ENCODE results near the gene SEC31B. TPM values are rescaled to one million over a fixed set of nuclear protein-coding genes. Genes with fewer than 3 reads are reported as not detected.

Gene SEC31B
- total RNA-seq, 4 donors from 2014 or later = 2.6 to 11.3 (median 5.8) TPM

DNA sequence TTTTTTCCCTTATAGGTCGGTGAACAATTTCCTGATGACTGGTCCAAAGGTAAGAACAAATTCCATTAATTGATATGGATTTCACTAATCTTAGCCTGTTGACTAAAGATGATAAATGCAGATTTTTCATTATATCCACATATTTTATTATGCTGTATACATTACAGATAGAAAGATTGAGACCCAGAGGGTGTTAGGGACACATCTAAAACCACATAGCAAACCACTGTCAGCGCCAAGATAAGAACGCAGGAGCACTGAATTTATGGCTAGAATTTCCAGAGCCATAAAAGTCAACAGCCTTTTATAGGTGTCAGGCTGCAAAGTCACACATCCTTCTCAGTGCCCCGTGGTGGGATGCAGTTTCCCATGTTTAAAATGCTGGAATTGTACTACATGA is 40.6 kb downstream of the SEC31B start:
- H3K4me3 ChIP-seq (ENCODE audit: low read depth, poor library complexity, severe bottlenecking) = no peak overlapping the region
- intact Hi-C loops (cut with DNase I; ENCODE audit: low total_unique reads) = no loop called here
- TF ChIP-seq CTCF (IDR thresholded peaks at IDR 0.05) (no peak), POLR2A (IDR thresholded peaks at IDR 0.05) (no peak)
- no peak for DNase-seq (ENCODE audit: low spot score in 2 of 2)
- 14 to 21% methylated on average over 4 of the region's 4 CpGs for WGBS, 2 donors

- DNase-seq (ENCODE audit: low spot score in 2 of 2) = no peak
- WGBS, 2 donors = 28 to 32% methylated on average over 5 of the region's 5 CpGs
- intact Hi-C loops (cut with DNase I; ENCODE audit: low total_unique reads) = no loop called here
- no peak for TF ChIP-seq CTCF (IDR thresholded peaks at IDR 0.05)
- no peak for TF ChIP-seq POLR2A (IDR thresholded peaks at IDR 0.05)
- no peak overlapping the region for H3K4me3 ChIP-seq (ENCODE audit: low read depth, poor library complexity, severe bottlenecking)
Measured at GRCh38 chr10:100477970-100478369, 41.7 kb downstream of the SEC31B start.

DNA sequence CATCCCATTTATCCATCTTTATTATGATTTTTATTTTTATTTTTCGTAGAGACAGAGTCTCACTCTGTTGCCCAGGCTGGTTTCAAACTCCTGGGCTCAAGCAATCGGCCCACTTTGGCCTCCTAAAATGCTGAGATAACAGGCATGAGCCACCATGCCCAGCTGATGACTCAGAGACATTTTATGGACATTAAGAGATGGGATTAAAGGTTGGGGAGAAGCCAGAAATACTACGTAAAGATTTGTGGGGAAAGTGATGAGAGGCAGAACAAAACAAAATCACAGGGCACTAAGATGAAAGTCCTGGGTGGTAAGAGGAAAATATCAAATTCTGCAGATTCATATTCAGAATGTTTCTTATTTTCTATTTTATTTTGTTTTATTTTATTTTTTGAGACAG is 49.3 kb downstream of the SEC31B start:
- H3K4me3 ChIP-seq (ENCODE audit: low read depth, poor library complexity, severe bottlenecking) = no peak overlapping the region
- DNase-seq (ENCODE audit: low spot score in 2 of 2) = no peak
- intact Hi-C loops (cut with DNase I; ENCODE audit: low total_unique reads) = no loop called here
- TF ChIP-seq POLR2A (IDR thresholded peaks at IDR 0.05) (no peak), CTCF (IDR thresholded peaks at IDR 0.05) (no peak)
- 62 to 73% methylated on average over 3 of the region's 3 CpGs for WGBS, 2 donors

DNA sequence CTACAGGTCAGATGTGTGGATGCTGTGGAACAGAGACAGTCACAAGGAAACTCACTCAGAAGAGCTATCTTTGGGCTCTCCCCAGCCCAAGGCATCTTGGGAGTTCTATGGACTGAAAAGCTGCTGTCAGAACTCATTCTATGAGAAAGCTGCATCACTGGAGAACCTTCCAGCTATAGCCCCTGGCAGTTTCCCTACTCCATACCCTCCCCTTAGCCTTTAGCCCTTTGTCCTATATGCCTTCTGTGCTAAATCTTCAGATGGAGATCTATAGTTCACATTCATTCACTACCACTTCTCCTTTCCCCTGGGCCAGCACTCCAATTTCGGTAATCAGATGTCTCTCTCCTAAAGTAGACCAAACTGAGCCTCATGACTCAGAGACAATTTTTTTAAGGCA is 49.9 kb downstream of the SEC31B start:
- WGBS, 2 donors = 46 to 48% methylated on average over 1 of the region's 1 CpG
- no peak overlapping the region for H3K4me3 ChIP-seq (ENCODE audit: low read depth, poor library complexity, severe bottlenecking)
- intact Hi-C loops (cut with DNase I; ENCODE audit: low total_unique reads) = no loop called here
- DNase-seq (ENCODE audit: low spot score in 2 of 2) = peak in 1 of 2 donors; percentile 29
- TF ChIP-seq POLR2A (IDR thresholded peaks at IDR 0.05) = no peak
- TF ChIP-seq CTCF (IDR thresholded peaks at IDR 0.05) = no peak

GRCh38 chr10:100468978-100469377 is 50.7 kb downstream of the SEC31B start:
- intact Hi-C loops (cut with DNase I; ENCODE audit: low total_unique reads) = no loop called here
- no peak for TF ChIP-seq CTCF (IDR thresholded peaks at IDR 0.05)
- no peak for TF ChIP-seq POLR2A (IDR thresholded peaks at IDR 0.05)
- no peak for DNase-seq (ENCODE audit: low spot score in 2 of 2)
- no peak overlapping the region for H3K4me3 ChIP-seq (ENCODE audit: low read depth, poor library complexity, severe bottlenecking)

DNA sequence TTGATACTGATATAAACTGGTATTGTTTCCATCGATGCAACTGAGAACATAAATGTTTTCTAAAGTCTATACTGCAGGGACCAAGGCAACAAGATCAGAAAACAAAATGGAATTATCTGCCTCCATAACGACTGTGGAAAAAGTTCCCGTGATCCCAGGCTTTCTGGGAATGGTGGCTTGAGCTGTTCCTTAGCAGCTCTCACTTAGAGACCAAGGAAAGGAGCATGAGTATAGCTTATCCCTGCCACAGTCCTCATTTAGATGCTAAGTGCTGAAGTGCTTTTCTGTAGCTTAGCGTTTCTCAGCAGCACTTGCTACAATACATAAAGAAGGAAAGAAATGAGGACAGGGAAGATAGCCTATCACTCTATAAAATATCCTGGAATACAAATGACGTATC is 51.3 kb downstream of the SEC31B start:
- H3K4me3 ChIP-seq (ENCODE audit: low read depth, poor library complexity, severe bottlenecking) = no peak overlapping the region
- DNase-seq (ENCODE audit: low spot score in 2 of 2) = no peak
- 68 to 75% methylated on average over 5 of the region's 5 CpGs for WGBS, 2 donors
- intact Hi-C loops (cut with DNase I; ENCODE audit: low total_unique reads) = no loop called here
- TF ChIP-seq CTCF (IDR thresholded peaks at IDR 0.05) (no peak), POLR2A (IDR thresholded peaks at IDR 0.05) (no peak)

All from lower leg skin (tissue), 4 donors.